Fibroblast of pulmonary artery (primary cell): ENCODE measurements around the gene PTPRD.

Experiments
- DNase-seq: peaks from one replicate; pipeline ENCODE4 v3.0.0-alpha.2; 2010; ENCODE audit warnings: low read depth
- H3K4me3 ChIP-seq: replicated peaks from 2 replicates; pipeline ENCODE4 v1.5.1; 2011; ENCODE audit warnings: low read depth, mild to moderate bottlenecking, control low read depth, low read length, moderate library complexity
- CTCF ChIP-seq: IDR thresholded peaks from 2 replicates; pipeline ENCODE4 v1.5.1; 2011; ENCODE audit warnings: mild to moderate bottlenecking, control low read depth, low read length, inconsistent platforms; ENCODE audit errors: missing control alignments

Gene PTPRD

GRCh38 chr9:8491563-8491962, 2121.2 kb downstream of the PTPRD start:
- no peak for TF ChIP-seq CTCF
- no peak for DNase-seq
- no peak overlapping the region for H3K4me3 ChIP-seq

DNA sequence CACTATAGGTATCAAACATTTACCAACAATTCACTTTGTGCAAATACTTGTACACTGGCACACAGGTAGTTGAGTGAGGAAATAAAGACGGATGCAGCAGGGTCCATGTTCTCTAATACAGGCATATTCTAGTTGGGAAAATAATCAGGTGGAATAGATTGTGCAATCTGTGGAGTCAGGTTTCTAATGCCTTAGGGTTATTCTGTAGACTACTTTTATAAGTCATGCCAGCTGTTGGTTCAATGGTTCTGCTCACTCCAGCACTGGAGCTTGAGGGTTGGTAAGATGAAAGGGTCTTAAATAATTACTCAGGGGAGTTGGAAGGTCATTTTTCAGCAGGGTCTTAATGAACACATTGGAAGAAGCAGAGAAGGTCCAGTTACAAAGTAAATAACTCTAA, 2123.0 kb downstream of the PTPRD start:
- no peak for TF ChIP-seq CTCF
- DNase-seq, result no peak
- no peak overlapping the region for H3K4me3 ChIP-seq

DNA sequence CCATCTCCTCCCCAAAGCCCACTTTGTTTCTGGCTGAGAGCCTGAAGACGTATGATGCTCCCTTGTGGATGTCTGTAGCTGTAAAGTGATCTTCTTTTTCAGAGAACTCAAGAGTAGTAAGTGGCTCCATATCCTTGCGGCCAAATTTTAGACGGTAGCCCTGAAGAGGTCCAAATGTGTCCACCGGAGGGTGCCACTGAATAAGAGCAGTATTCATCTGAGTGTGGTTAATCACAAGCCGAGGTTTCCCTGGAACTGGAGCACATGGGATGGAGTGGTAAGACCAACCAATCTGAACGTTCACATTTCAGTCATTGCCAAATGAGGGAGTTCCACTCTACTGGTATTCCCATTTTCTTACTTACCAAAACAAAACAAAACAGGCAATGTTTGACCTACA, 2126.7 kb downstream of the PTPRD start:
- peak; percentile 20 for TF ChIP-seq CTCF
- H3K4me3 ChIP-seq, result no peak overlapping the region
- peak; percentile 35 for DNase-seq

- no peak for DNase-seq
- H3K4me3 ChIP-seq, result no peak overlapping the region
- TF ChIP-seq CTCF, result no peak
Measured at GRCh38 chr9:8484597-8485191, 2128.1 kb downstream of the PTPRD start.

- no peak for DNase-seq
- no peak for TF ChIP-seq CTCF
- H3K4me3 ChIP-seq, result no peak overlapping the region
Measured at GRCh38 chr9:8477450-8477849, 2135.4 kb downstream of the PTPRD start.

GRCh38 chr9:8474937-8475336, 2137.9 kb downstream of the PTPRD start:
- no peak for TF ChIP-seq CTCF
- DNase-seq, result no peak
- H3K4me3 ChIP-seq, result no peak overlapping the region

- TF ChIP-seq CTCF, result no peak
- H3K4me3 ChIP-seq, result no peak overlapping the region
- DNase-seq, result no peak
Measured at GRCh38 chr9:8473244-8474020, 2139.4 kb downstream of the PTPRD start.
